Stimulated activated CD8-positive, alpha-beta memory T cell treated with anti-CD3 and anti-CD28 coated beads, Interleukin-2, amount 100 ng/mL, for 1 hour (primary cell): Measurements from ENCODE around the gene SYNE2.
"Not testable (repeated sequence)": the region's sequence is repeated elsewhere in the genome, so short reads cannot be mapped to it uniquely, and the experiment has no call there.

Experiments used
- DNase-seq, 2 donors: peaks; one replicate each; pipeline ENCODE4 v3.0.0-alpha.2; 2020; ENCODE audit warnings: low read depth in 2 of 2

SYNE2 gene

GRCh38 chr14:64118403-64118742, 265.6 kb downstream of the SYNE2 start:
- DNase-seq: not testable (repeated sequence)

GRCh38 chr14:64118892-64119291, 266.1 kb downstream of the SYNE2 start:
- no peak for DNase-seq

GRCh38 chr14:64119500-64119899, 266.7 kb downstream of the SYNE2 start:
- DNase-seq: no peak

- no peak for DNase-seq
Measured at GRCh38 chr14:64119980-64120379, 267.2 kb downstream of the SYNE2 start.

GRCh38 chr14:64123241-64123822, 270.5 kb downstream of the SYNE2 start:
- no peak for DNase-seq

GRCh38 chr14:64125270-64125669, 272.5 kb downstream of the SYNE2 start:
- no peak for DNase-seq

GRCh38 chr14:64126548-64126947, 273.7 kb downstream of the SYNE2 start:
- no peak for DNase-seq

GRCh38 chr14:64137657-64138290, 285.0 kb downstream of the SYNE2 start:
- DNase-seq: no peak

- no peak for DNase-seq
Measured at GRCh38 chr14:64147126-64147790, 294.5 kb downstream of the SYNE2 start.

GRCh38 chr14:64149921-64150320, 297.1 kb downstream of the SYNE2 start:
- no peak for DNase-seq

GRCh38 chr14:64158608-64159007, 305.8 kb downstream of the SYNE2 start:
- DNase-seq: no peak

GRCh38 chr14:64159588-64159987, 306.8 kb downstream of the SYNE2 start:
- DNase-seq: no peak

GRCh38 chr14:64170181-64170580, 317.4 kb downstream of the SYNE2 start:
- DNase-seq: no peak

- DNase-seq: no peak
Measured at GRCh38 chr14:64174922-64175782, 322.3 kb downstream of the SYNE2 start.

GRCh38 chr14:64176330-64176729, 323.5 kb downstream of the SYNE2 start:
- no peak for DNase-seq

- no peak for DNase-seq
Measured at GRCh38 chr14:64178814-64179213, 326.0 kb downstream of the SYNE2 start.

- not testable (repeated sequence) for DNase-seq
Measured at GRCh38 chr14:64182908-64183307, 330.1 kb downstream of the SYNE2 start.

GRCh38 chr14:64184103-64184729, 331.4 kb downstream of the SYNE2 start:
- no peak for DNase-seq

- DNase-seq: no peak
Measured at GRCh38 chr14:64185184-64185583, 332.4 kb downstream of the SYNE2 start.

- no peak for DNase-seq
Measured at GRCh38 chr14:64186231-64187129, 333.7 kb downstream of the SYNE2 start.

GRCh38 chr14:64187331-64187730, 334.5 kb downstream of the SYNE2 start:
- no peak for DNase-seq
